ENCODE data around the gene COL16A1.

The COL16A1 gene

GRCh38 chr1:31624309-31624708 lies 79.5 kb downstream of the COL16A1 start:
- no peaks in the 10 kb centered on the region for H3F3A ChIP-seq (ENCODE audit: control insufficient read depth, insufficient read depth)
- H3K9me2 ChIP-seq (replicated peaks; ENCODE audit: control insufficient read depth, low read length): no peaks in the 10 kb centered on the region
- no peaks in the 10 kb centered on the region for H4K20me1 ChIP-seq (ENCODE audit: control insufficient read depth, insufficient read depth, low read depth, low read length)
- H3K27ac ChIP-seq (ENCODE audit: low read depth, low read length): no peak overlapping the region
- peaks cover 7% of the 10 kb centered on the region for H3K4me1 ChIP-seq (ENCODE audit: control insufficient read depth, low read length)
- H3K79me2 ChIP-seq (ENCODE audit: control insufficient read depth, low read length): no peaks in the 10 kb centered on the region
- peaks cover 12% of the 10 kb centered on the region for H3K36me3 ChIP-seq (ENCODE audit: control insufficient read depth, low read length)
- H3K9me3 ChIP-seq (ENCODE audit: control insufficient read depth, insufficient read depth, low read length): no peaks in the 10 kb centered on the region
- peaks cover 3% of the 10 kb centered on the region; the same call in 1 of the 2 replicates for H3K27me3 ChIP-seq (ENCODE audit: control insufficient read depth, low read length)
- TF ChIP-seq CTCF (IDR thresholded peaks at IDR 0.05; ENCODE audit: low read depth, low read length, poor library complexity, severe bottlenecking) (no peak), EZH2phosphoT487 (IDR thresholded peaks at IDR 0.05; ENCODE audit: borderline replicate concordance, low read length) (no peak)
- no peak overlapping the region for H3K4me3 ChIP-seq (ENCODE audit: low read length)
- no peak overlapping the region for H3K4me2 ChIP-seq (ENCODE audit: low read length)

GRCh38 chr1:31623365-31623764 lies 80.5 kb downstream of the COL16A1 start:
- Histone ChIP-seq H3K79me2 (ENCODE audit: control insufficient read depth, low read length) (no peaks in the 10 kb centered on the region), H3K9me2 (replicated peaks; ENCODE audit: control insufficient read depth, low read length) (no peaks in the 10 kb centered on the region), H3K4me2 (ENCODE audit: low read length) (no peak overlapping the region), H4K20me1 (ENCODE audit: control insufficient read depth, insufficient read depth, low read depth, low read length) (no peaks in the 10 kb centered on the region), H3F3A (ENCODE audit: control insufficient read depth, insufficient read depth) (no peaks in the 10 kb centered on the region), H3K4me3 (ENCODE audit: low read length) (no peak overlapping the region), H3K27ac (ENCODE audit: low read depth, low read length) (no peak overlapping the region), H3K4me1 (ENCODE audit: control insufficient read depth, low read length) (peaks cover 8% of the 10 kb centered on the region), H3K27me3 (ENCODE audit: control insufficient read depth, low read length) (peaks cover 12% of the 10 kb centered on the region), H3K36me3 (ENCODE audit: control insufficient read depth, low read length) (peaks cover 3% of the 10 kb centered on the region; the same call in 1 of the 2 replicates), H3K9me3 (ENCODE audit: control insufficient read depth, insufficient read depth, low read length) (no peaks in the 10 kb centered on the region)
- TF ChIP-seq CTCF (IDR thresholded peaks at IDR 0.05; ENCODE audit: low read depth, low read length, poor library complexity, severe bottlenecking) (no peak), EZH2phosphoT487 (IDR thresholded peaks at IDR 0.05; ENCODE audit: borderline replicate concordance, low read length) (no peak)

- Histone ChIP-seq H3K36me3 (ENCODE audit: control insufficient read depth, low read length) (no peaks in the 10 kb centered on the region), H3K9me2 (replicated peaks; ENCODE audit: control insufficient read depth, low read length) (no peaks in the 10 kb centered on the region), H3K27ac (ENCODE audit: low read depth, low read length) (no peak overlapping the region), H3K4me2 (ENCODE audit: low read length) (no peak overlapping the region), H3K4me1 (ENCODE audit: control insufficient read depth, low read length) (peaks cover 16% of the 10 kb centered on the region), H3K9me3 (ENCODE audit: control insufficient read depth, insufficient read depth, low read length) (no peaks in the 10 kb centered on the region), H3F3A (ENCODE audit: control insufficient read depth, insufficient read depth) (no peaks in the 10 kb centered on the region), H3K27me3 (ENCODE audit: control insufficient read depth, low read length) (peaks cover 17% of the 10 kb centered on the region), H3K4me3 (ENCODE audit: low read length) (no peak overlapping the region), H3K79me2 (ENCODE audit: control insufficient read depth, low read length) (no peaks in the 10 kb centered on the region), H4K20me1 (ENCODE audit: control insufficient read depth, insufficient read depth, low read depth, low read length) (no peaks in the 10 kb centered on the region)
- TF ChIP-seq CTCF (IDR thresholded peaks at IDR 0.05; ENCODE audit: low read depth, low read length, poor library complexity, severe bottlenecking) (no peak), EZH2phosphoT487 (IDR thresholded peaks at IDR 0.05; ENCODE audit: borderline replicate concordance, low read length) (no peak)
Observed at GRCh38 chr1:31621847-31622730, 81.7 kb downstream of the COL16A1 start.

Measured in DOHH2 (cell line).